22Rv1 (cell line): Measurements from ENCODE around the gene BAHCC1.

ENCODE experiments used
- ZFX ChIP-seq: fragments of 450-650 bp; IDR thresholded peaks from 2 replicates; pipeline ENCODE4 v1.6.1; 2017; ENCODE audit warnings: antibody characterized with exemption, borderline replicate concordance
- TF ChIP-seq, protein P1 (sequence below): fragments of 450-650 bp; IDR thresholded peaks from 2 replicates; pipeline ENCODE4 v1.5.1; 2017; ENCODE audit warnings: mild to moderate bottlenecking

DNA sequence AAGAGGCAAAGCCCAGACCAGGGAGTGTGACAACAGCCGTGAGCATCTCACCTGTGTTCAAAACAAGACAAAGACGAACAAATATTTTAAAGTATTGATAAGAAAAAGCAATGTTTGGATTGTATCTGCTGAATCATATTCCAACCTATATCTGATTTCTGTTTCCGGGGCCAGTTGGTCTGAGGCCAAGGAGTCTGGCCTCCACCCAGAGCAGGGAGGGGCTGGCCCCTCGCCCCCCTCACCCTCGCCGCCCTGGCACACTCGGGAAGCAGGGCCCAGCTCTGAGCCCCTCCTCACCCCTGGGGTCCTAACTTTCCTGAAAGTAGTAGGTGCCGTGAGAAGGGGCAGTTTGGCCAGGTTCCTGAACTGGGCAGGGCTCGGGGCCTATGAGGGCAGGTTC is 69.3 kb downstream of the BAHCC1 start:
- TF ChIP-seq, protein P1, sequence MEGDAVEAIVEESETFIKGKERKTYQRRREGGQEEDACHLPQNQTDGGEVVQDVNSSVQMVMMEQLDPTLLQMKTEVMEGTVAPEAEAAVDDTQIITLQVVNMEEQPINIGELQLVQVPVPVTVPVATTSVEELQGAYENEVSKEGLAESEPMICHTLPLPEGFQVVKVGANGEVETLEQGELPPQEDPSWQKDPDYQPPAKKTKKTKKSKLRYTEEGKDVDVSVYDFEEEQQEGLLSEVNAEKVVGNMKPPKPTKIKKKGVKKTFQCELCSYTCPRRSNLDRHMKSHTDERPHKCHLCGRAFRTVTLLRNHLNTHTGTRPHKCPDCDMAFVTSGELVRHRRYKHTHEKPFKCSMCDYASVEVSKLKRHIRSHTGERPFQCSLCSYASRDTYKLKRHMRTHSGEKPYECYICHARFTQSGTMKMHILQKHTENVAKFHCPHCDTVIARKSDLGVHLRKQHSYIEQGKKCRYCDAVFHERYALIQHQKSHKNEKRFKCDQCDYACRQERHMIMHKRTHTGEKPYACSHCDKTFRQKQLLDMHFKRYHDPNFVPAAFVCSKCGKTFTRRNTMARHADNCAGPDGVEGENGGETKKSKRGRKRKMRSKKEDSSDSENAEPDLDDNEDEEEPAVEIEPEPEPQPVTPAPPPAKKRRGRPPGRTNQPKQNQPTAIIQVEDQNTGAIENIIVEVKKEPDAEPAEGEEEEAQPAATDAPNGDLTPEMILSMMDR, result no peak
- TF ChIP-seq ZFX, result no peak
